GM19240 (cell line): ENCODE data around the gene COL28A1.
"Not testable (repeated sequence)": the region's sequence is repeated elsewhere in the genome, so short reads cannot be mapped to it uniquely, and the experiment has no call there.

ENCODE experiments used
- DNase-seq: peaks from one replicate; pipeline ENCODE4 v3.0.0; 2011; ENCODE audit warnings: low spot score; ENCODE audit not compliant: insufficient read length

Gene COL28A1

GRCh38 chr7:7519528-7519927 lies 16.1 kb downstream of the COL28A1 start:
- no peak for DNase-seq

DNA sequence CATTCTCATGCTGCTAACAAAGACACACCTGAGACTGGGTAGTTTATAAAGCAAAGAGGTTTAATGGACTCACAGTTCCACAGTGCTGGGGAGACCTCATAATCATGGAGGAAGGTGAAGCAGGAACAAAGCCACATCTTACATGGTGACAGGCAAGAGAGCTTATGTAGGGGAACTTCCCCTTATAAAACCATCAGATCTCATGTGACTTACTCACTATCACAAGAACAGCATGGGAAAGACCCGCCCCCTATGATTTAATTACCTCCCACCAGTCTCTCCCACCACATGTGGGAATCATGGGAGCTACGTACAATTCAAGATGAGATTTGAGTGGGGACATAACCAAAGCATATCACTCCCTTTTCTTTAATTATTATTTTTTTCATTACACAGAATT lies 16.6 kb downstream of the COL28A1 start:
- DNase-seq, result no peak

- DNase-seq, result no peak
Observed at GRCh38 chr7:7517754-7518153, 17.9 kb downstream of the COL28A1 start.

- DNase-seq, result no peak
Observed at GRCh38 chr7:7516662-7517061, 19.0 kb downstream of the COL28A1 start.

DNA sequence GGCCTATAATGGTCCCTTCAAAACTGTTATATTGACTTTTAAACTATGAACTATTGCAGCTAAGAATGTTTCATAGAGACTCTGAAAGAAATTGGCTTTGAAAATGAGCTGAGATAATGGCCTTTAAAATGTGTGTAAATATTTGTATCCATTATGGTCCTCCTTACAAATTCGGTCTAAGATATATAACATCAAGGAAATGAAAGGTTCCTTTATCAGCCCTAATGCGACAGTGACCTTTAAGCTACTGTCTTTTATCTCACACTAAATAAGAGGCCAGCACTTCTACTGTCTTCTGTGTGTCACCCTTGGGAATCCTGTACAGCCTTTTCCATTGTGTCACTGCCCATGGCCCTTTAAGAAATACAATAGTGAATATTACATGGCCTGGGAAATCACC lies 19.5 kb downstream of the COL28A1 start:
- DNase-seq, result no peak

DNA sequence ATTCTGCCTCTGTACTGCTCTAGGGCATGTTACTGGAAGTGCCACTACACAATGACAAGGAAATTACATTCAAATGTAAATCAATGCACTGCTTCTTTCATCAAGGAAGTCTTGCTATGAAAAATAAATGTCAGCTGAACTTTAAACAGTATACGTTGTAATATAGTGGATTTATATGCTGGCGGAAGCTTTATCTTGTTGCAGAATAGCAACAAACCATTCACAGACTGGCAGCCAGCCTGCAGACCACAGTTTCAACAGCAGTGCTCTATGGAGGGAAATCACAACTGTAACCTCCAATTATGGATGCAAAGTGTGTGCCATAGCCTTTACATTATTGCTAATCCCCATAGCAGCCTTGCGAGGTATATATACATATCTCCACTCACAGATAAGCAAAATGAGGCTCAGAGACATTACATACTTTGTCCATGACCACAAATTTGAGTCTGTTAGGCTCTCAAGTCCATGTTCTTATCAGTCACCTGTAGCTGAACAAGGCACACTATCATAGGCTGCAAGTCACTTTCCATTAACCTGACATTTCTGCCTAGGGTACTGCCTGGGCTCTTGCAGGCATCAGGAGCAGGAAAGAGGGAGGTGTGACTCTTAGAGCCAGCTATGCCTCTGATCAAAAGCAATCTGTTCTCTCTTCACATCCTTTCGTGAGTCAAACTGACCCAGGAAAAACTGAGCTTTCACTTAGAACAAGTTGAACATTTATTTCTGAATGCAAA lies 22.6 kb downstream of the COL28A1 start:
- DNase-seq, result no peak

DNA sequence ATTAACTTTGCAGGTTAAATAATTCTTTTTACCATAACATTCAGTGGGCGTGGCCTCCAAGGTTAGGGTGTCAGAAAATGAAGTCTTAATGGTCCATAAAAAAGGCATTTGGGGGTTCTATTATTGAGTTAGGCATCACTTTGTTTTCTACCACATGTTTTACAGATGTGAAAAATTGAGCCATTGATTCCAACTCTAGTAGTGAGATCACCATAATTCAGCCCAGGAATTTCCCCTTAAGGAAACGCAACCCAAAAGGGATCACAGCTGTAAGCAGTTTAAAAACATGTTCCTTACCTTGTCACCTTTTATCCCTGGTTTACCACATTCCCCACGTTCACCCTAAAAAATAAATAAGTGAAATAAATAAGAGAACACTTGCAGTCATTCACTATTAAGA lies 24.9 kb downstream of the COL28A1 start:
- DNase-seq, result no peak

DNA sequence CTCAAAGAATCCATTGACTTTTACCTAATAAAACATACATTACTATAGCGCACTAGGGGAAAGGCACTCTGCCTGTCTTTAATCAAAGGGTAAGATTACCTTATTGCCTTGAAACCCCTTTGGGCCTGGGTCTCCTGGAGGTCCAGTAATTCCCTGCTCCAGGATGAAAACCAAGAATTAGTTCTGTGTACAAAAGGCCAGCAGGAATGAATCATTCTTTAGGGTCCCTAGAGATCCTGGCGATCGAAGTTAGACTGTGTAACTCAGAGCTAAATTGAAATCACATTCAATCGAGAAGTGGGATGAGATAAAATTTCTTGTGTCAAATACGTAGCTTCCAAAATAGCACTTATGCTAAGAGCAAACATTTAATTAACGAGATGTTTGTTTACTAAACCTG lies 29.8 kb downstream of the COL28A1 start:
- no peak for DNase-seq

DNA sequence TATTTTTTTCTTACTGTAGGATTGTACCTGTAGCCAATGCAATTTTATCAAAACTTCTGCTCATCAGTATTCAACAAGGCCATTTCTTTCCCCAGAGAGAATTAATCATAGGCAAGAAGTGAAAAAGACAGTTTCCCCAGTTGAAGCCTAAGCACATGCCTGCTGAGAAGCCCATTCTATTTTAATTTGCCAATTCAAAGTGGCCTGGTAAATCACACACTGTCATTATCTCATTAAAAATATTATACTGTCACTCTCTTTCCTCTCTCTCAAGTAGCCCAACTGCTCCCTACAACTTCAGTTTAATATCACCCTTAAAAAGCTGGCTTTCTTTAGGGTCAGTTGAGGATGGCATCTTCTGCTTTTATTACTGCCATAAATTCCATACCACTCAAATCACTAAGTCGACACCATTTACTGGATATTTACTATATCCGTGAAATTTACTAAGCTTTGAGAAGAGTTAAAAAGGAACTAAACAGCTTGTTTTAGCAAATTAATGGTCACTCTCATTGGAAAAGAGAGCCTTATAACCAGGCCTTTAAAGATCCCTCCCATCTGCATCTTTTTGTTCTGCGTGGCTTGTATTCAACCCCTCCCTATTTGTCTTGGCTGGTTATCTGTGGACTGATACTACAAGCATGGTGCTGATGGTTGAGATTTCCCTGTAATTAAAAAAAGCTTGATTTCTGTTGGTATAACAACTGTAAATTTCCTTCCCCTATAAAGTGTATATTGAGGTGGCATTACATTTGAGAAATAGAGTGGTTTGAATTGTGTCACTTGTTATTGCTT lies 30.6 kb downstream of the COL28A1 start:
- no peak for DNase-seq

DNA sequence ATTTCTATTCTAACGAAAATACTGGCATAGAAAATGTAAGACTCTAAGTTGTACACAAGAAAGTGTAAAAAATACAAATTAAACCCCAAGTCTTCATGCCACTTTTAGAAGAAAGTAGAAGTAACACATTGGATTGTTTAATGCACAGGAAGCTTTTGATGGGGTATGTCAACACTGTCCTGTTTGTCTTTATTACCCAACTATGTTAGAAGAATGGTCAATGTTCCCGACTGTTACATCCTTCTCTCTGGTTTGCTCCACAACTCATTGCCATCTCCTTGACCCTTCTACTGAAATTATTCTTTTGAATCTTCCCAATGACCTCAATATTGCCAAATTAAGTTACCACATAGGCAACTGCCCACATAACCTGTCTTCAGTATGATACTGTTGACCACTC lies 35.8 kb downstream of the COL28A1 start:
- DNase-seq, result no peak

DNA sequence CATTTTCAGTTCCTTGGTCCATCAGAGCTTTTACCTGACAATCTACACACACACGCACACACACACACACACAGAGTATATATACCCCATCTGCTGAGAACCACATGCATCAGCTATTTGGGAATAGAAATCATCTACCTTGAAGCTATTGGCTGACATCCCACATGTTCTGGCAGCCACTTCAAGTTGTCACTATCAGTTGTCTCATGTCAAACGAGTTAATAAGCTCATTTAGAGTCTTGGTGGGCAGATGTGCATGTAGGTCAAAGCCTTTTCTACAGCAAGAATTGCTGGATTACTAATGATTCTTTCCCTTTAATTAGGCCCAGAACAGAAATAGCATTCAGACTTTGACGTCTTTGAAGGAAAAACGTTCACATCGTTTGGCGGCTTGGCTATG lies 36.8 kb downstream of the COL28A1 start:
- no peak for DNase-seq

GRCh38 chr7:7496311-7496710 lies 39.4 kb downstream of the COL28A1 start:
- DNase-seq, result no peak

DNA sequence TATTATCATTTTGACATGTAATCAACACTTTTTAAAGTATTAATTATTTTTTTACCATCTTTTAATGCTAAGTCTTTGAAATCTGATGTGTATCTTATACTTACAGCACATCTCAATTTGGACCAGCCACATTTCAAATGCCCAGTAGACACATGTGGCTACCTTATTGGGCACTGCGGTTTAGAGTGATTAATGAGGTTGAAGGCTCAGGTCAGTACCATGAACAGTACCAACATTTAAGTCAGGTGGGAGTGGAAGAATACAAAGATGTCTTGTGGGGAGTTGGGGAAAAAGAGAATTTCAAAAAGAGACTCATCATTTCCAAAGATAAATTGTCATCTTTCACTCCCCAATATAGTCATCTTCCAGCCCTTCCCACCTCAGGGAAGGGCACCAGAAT lies 40.5 kb downstream of the COL28A1 start:
- no peak for DNase-seq

- DNase-seq, result no peak
Observed at GRCh38 chr7:7491044-7491443, 44.6 kb downstream of the COL28A1 start.

- DNase-seq, result no peak
Observed at GRCh38 chr7:7490003-7490402, 45.7 kb downstream of the COL28A1 start.

- no peak for DNase-seq
Observed at GRCh38 chr7:7489546-7489945, 46.1 kb downstream of the COL28A1 start.

- DNase-seq, result no peak
Observed at GRCh38 chr7:7486362-7486761, 49.3 kb downstream of the COL28A1 start.

GRCh38 chr7:7484072-7484471 lies 51.6 kb downstream of the COL28A1 start:
- no peak for DNase-seq

DNA sequence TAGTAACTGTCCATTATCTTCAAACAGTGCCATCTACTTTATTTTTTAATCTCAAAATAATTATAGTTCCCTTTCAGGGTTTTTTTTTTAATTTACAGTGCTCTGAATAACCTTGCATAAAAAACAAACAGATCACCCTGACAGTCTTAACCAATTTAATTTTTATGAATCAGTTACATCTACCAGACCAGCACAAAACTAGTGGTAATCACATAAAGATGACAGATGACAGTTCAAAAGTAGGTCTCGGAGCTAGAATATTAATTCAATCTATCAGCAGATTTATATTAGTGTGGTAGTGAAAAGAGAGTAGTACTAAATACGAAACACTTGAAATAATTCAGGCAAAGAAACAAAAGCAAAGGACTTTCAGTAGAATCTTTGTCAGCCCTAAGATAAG lies 53.9 kb downstream of the COL28A1 start:
- no peak for DNase-seq

DNA sequence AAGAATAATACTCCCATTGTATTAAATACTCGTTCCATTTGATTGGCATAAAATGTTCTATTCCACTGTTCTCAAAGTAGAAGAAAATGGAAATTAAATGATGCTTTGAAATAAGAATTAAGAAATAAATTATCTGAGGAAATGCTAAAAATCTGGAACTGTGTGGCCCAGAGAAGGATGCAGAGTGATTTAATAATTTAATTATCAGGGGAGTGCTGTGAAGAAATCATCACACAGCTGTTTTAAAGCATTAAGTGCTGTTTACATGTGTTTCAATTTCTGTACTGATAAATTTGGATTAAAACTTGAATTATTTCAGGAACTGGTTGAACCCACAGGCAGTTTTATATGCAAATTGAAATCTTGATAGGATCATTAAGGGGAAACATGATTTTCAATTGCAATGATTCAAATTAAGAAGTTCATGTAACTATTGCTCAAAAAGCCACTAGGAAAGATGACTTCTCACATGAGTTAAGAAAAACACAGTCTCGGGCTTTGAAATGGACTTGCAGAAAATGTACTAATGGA lies 56.3 kb downstream of the COL28A1 start:
- no peak for DNase-seq

GRCh38 chr7:7478569-7478968 lies 57.1 kb downstream of the COL28A1 start:
- no peak for DNase-seq

DNA sequence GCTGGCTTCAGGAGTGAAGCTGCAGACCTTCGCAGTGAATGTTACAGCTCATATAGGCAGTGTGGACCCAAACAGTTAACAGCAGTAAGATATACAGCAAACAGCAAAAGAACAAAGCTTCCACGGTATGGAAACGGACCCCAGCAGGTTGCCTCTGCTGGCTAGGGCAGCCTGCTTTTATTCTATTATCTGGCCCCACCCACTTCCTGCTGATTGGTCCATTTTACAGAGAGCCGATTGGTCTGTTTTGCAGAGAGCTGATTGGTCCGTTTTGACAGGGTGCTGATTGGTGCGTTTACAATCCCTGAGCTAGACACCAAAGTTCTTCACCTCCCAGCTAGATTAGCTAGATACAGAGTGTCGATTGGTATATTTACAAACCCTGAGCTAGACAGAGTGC lies 58.0 kb downstream of the COL28A1 start:
- DNase-seq, result not testable (repeated sequence)

DNA sequence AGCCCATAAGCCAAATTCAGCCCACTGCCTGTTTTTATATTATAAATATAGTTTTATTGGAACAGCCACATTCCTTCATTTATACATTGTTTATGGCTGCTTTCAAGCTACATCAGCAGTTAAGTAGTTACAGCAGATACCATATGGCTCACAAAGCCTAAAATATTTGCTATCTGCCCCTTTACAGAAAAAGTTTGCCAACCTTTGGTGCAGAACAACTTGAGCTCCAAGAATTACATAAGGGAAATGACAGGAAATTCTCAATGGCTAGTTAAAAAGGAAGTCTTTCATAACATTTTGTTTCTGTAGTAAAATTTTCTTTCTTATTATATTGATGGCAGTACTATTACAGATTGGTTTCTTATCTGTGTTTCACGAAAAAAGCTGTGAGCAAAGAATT lies 59.3 kb downstream of the COL28A1 start:
- DNase-seq, result no peak
